Endodermal cell (in vitro differentiated cells): Measurements from ENCODE around the gene ZBTB7C. TPM values are rescaled to one million over a fixed set of nuclear protein-coding genes. Genes with fewer than 3 reads are reported as not detected.

Source experiments
- DNase-seq: peaks from one replicate; pipeline ENCODE4 v3.0.0-alpha.2; 2017
- H3K27ac ChIP-seq: 2 replicates; pipeline ENCODE4 v1.5.1; 2013; ENCODE audit warnings: mild to moderate bottlenecking, low read depth, low read length, moderate library complexity
- H3K27me3 ChIP-seq: 2 replicates; pipeline ENCODE4 v1.6.1; 2013; ENCODE audit warnings: mild to moderate bottlenecking, low read length, moderate library complexity; ENCODE audit not compliant: insufficient read depth, control insufficient read depth, poor library complexity, severe bottlenecking
- H3K36me3 ChIP-seq: 2 replicates; pipeline ENCODE4 v1.7.0; 2013; ENCODE audit warnings: mild to moderate bottlenecking, low read length, moderate library complexity; ENCODE audit not compliant: control insufficient read depth, insufficient read depth
- H3K4me1 ChIP-seq: one replicate; pipeline ENCODE4 v1.7.0; 2013; ENCODE audit warnings: low read length; ENCODE audit not compliant: control insufficient read depth, insufficient read depth
- H3K4me3 ChIP-seq: 2 replicates; pipeline ENCODE4 v1.5.1; 2013; ENCODE audit warnings: mild to moderate bottlenecking, low read length, moderate library complexity
- H3K9ac ChIP-seq: 2 replicates; pipeline ENCODE4 v1.6.1; 2013; ENCODE audit warnings: mild to moderate bottlenecking, low read length, moderate library complexity; ENCODE audit not compliant: poor library complexity, severe bottlenecking; ENCODE audit errors: extremely low read depth
- H3K9me3 ChIP-seq: 2 replicates; pipeline ENCODE4 v1.6.1; 2013; ENCODE audit warnings: mild to moderate bottlenecking, low read length, moderate library complexity; ENCODE audit not compliant: control insufficient read depth
- H3K27ac Mint-ChIP-seq: 2 replicates; pipeline ENCODE4 v1.8.0; 2020; ENCODE audit warnings: mixed read lengths
- H3K27me3 Mint-ChIP-seq: 2 replicates; pipeline ENCODE4 v1.8.0; 2021; ENCODE audit warnings: mild to moderate bottlenecking, mixed read lengths; ENCODE audit not compliant: insufficient read depth
- H3K36me3 Mint-ChIP-seq: 2 replicates; pipeline ENCODE4 v1.8.0; 2020; ENCODE audit warnings: low read depth, mixed read lengths
- H3K4me1 Mint-ChIP-seq: 2 replicates; pipeline ENCODE4 v1.8.0; 2020; ENCODE audit warnings: mixed read lengths
- H3K4me3 Mint-ChIP-seq: 2 replicates; pipeline ENCODE4 v1.8.0; 2020; ENCODE audit warnings: mild to moderate bottlenecking, moderate library complexity, mixed read lengths
- H3K9me3 Mint-ChIP-seq: 2 replicates; pipeline ENCODE4 v1.8.0; 2020; ENCODE audit warnings: mild to moderate bottlenecking, mixed read lengths
- CTCF ChIP-seq: fragments of 200-600 bp; sonication (generic); conservative IDR thresholded peaks from 2 replicates; pipeline ENCODE4 v1.5.0; 2021; ENCODE audit warnings: antibody characterized with exemption, mild to moderate bottlenecking
- WGBS, 2 experiments: methylation state at CpG; one replicate each; pipeline versions ENCODE4 v1.1.5 to v1.1.7; 2013; ENCODE audit warnings: missing lambda C conversion rate in 2 of 2, mixed read lengths in 1 of 2; ENCODE audit not compliant: insufficient coverage in 1 of 2, insufficient read length in 1 of 2; 5-methylcytosine and 5-hydroxymethylcytosine counted together
- total RNA-seq, 2 donors: library from RNA; stranded (reverse); fragmentation: NEBNext Ultra II Directional in 1 of 2; extraction: Animal tissue kit (Norgen Biotek cat#: 25700) in 1 of 2; gene quantifications; 2 replicates in 1 of 2; 3 replicates in 1 of 2; pipeline ENCODE4 v1.2.1, GENCODE V29; 2021

ZBTB7C gene
- total RNA-seq, 2 donors from 2014 or later = 0.31 to 0.62 TPM

DNA sequence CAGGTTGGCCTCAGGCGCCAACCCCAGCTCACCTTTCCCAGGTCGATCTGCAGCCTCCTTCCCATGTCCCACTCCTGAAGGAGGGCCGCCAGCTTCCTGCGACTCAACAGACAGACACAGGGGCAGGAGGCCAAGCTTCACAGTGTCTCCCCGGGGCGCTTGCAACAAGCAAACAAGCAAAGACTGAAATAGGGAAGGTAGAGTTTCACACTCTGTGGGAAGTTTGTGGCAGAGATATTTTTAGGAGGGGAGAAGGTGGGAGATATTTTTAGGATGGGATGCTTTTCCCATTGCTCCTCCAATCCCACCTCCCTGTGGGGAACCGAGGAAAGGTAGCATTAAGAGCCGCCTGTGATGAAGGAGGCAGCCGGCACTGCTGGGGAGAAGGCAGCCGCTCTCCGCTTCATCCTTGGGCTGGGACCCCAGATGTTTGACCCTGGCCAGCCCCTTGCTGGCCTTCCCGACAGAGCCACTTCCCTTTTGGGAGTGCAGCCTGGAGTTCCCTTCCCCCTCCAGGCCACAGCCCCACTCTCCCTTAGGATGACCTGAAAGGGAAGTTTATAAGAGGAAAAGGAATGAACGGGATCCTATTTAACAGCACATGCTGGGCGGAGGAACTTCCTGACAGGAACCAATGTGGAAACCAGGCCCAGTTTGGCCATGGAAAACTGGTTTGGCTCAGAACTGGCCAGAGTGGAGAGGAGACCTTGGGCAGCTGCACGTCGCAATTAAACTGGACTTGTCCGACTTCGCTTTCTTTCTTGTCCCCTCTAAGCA lies 336.6 kb downstream of the ZBTB7C start:
- Mint-ChIP-seq H3K27me3 (no peaks in the 10 kb centered on the region), H3K36me3 (no peaks in the 10 kb centered on the region), H3K27ac (no peak overlapping the region), H3K4me3 (no peak overlapping the region), H3K9me3 (no peaks in the 10 kb centered on the region), H3K4me1 (peaks cover 8% of the 10 kb centered on the region)
- Histone ChIP-seq H3K36me3 (no peaks in the 10 kb centered on the region), H3K27me3 (no peaks in the 10 kb centered on the region), H3K4me3 (no peak overlapping the region), H3K9me3 (no peaks in the 10 kb centered on the region), H3K4me1 (no peaks in the 10 kb centered on the region), H3K27ac (no peak overlapping the region), H3K9ac (no peak overlapping the region)
- no peak for DNase-seq
- no peak for TF ChIP-seq CTCF
- 81% methylated on average over 6 to 18 of the region's 18 CpGs for WGBS, 2 experiments

DNA sequence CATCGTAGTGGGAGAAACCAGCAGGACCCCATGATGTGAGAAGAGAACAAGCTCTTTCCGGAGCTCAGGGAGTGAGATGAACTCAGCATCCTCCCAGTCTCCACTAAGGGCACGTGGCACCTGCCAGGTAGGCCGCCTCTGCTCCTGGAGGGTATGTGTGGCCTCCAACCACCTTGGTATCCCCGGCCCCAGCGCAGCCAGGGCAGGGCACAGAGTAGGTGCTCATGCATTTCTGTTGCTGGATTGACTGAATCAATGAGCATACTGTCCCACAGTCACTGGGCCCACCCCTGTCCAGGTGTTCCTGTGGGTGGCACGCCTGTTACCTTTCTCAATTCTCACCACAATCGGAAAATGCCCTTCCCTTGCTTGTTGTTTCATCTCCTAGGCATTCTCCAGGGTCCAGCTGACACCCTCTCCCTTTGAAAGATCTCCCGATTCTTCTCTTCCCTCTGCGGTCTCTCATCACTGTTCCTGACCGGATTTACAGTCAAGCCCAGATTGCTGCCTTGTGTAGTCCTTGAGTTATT lies 340.2 kb downstream of the ZBTB7C start:
- DNase-seq = no peak
- H3K27ac ChIP-seq = no peak overlapping the region
- Mint-ChIP-seq H3K4me3 (no peak overlapping the region), H3K27me3 (no peaks in the 10 kb centered on the region), H3K36me3 (no peaks in the 10 kb centered on the region), H3K27ac (no peak overlapping the region), H3K9me3 (no peaks in the 10 kb centered on the region), H3K4me1 (peaks cover 8% of the 10 kb centered on the region)
- no peaks in the 10 kb centered on the region for H3K9me3 ChIP-seq
- H3K4me3 ChIP-seq = no peak overlapping the region
- no peaks in the 10 kb centered on the region for H3K4me1 ChIP-seq
- H3K9ac ChIP-seq = no peak overlapping the region
- TF ChIP-seq CTCF = no peak
- 88 to 90% methylated on average over 8 to 11 of the region's 11 CpGs for WGBS, 2 experiments
- H3K36me3 ChIP-seq = no peaks in the 10 kb centered on the region
- no peaks in the 10 kb centered on the region for H3K27me3 ChIP-seq

GRCh38 chr18:48066225-48066652 lies 342.9 kb downstream of the ZBTB7C start:
- no peaks in the 10 kb centered on the region for H3K4me1 ChIP-seq
- 97 to 100% methylated on average over 1 to 3 of the region's 4 CpGs for WGBS, 2 experiments
- no peaks in the 10 kb centered on the region for H3K9me3 Mint-ChIP-seq
- H3K36me3 ChIP-seq = no peaks in the 10 kb centered on the region
- no peaks in the 10 kb centered on the region for H3K27me3 Mint-ChIP-seq
- no peak for TF ChIP-seq CTCF
- H3K4me1 Mint-ChIP-seq = no peaks in the 10 kb centered on the region
- no peak overlapping the region for H3K27ac Mint-ChIP-seq
- H3K9me3 ChIP-seq = no peaks in the 10 kb centered on the region
- H3K4me3 Mint-ChIP-seq = no peak overlapping the region
- H3K36me3 Mint-ChIP-seq = no peaks in the 10 kb centered on the region
- H3K27me3 ChIP-seq = no peaks in the 10 kb centered on the region
- no peak overlapping the region for H3K27ac ChIP-seq
- H3K9ac ChIP-seq = no peak overlapping the region
- H3K4me3 ChIP-seq = no peak overlapping the region
- DNase-seq = no peak
